ENCODE measurements around the gene SPINT1.

The SPINT1 gene

GRCh38 chr15:40892447-40893012 is 48.7 kb downstream of the SPINT1 start:
- no peak for TF ChIP-seq MYC (IDR thresholded peaks at IDR 0.05; ENCODE audit: low read depth, low read length)
- no peak for TF ChIP-seq MAX (IDR thresholded peaks at IDR 0.05; ENCODE audit: low read depth, low read length)
- no peak for TF ChIP-seq CTCF (IDR thresholded peaks at IDR 0.05; ENCODE audit: low read depth, low read length)
- TF ChIP-seq POLR2A (IDR thresholded peaks at IDR 0.05; ENCODE audit: extremely low read depth, insufficient read length) = no peak
- no peak for DNase-seq (ENCODE audit: low read depth)

GRCh38 chr15:40893019-40893670 is 49.3 kb downstream of the SPINT1 start:
- no peak overlapping the region for H3K4me3 ChIP-seq (ENCODE audit: low read depth, low read length)
- no peak for TF ChIP-seq CTCF (IDR thresholded peaks at IDR 0.05; ENCODE audit: low read depth, low read length)
- TF ChIP-seq MAX (IDR thresholded peaks at IDR 0.05; ENCODE audit: low read depth, low read length) = peak; percentile 64
- TF ChIP-seq POLR2A (IDR thresholded peaks at IDR 0.05; ENCODE audit: extremely low read depth, insufficient read length) = no peak
- TF ChIP-seq MYC (IDR thresholded peaks at IDR 0.05; ENCODE audit: low read depth, low read length) = peak; percentile 58; the same call in 1 of the 2 replicates
- peak; percentile 41 for DNase-seq (ENCODE audit: low read depth)

More at GRCh38 chr15:40892447-40893012, 48.7 kb downstream of the SPINT1 start:
- H3K4me3 ChIP-seq (ENCODE audit: low read depth, low read length) = no peak overlapping the region

GRCh38 chr15:40893733-40894680 is 50.2 kb downstream of the SPINT1 start, which contains the start of gene VPS18:
Gene VPS18, plus strand, starts transcription at chr15:40894450. Its CDS starts 319 bp downstream, at chr15:40894769.
- peak; percentile 96 for DNase-seq (ENCODE audit: low read depth)
- peak within 1 kb of the TSS; percentile 91 for H3K4me3 ChIP-seq (ENCODE audit: low read depth, low read length)
- TF ChIP-seq POLR2A (IDR thresholded peaks at IDR 0.05; ENCODE audit: extremely low read depth, insufficient read length) = peak; percentile 43
- TF ChIP-seq MAX (IDR thresholded peaks at IDR 0.05; ENCODE audit: low read depth, low read length) = peak; percentile 96
- peak; percentile 60 for TF ChIP-seq CTCF (IDR thresholded peaks at IDR 0.05; ENCODE audit: low read depth, low read length)
- peak; percentile 98 for TF ChIP-seq MYC (IDR thresholded peaks at IDR 0.05; ENCODE audit: low read depth, low read length)

GRCh38 chr15:40894681-40895448 is 51.0 kb downstream of the SPINT1 start:
- H3K4me3 ChIP-seq (ENCODE audit: low read depth, low read length) = peak overlapping the region; percentile 91
- TF ChIP-seq MAX (IDR thresholded peaks at IDR 0.05; ENCODE audit: low read depth, low read length) = peak; percentile 53; the same call in 1 of the 2 replicates
- TF ChIP-seq POLR2A (IDR thresholded peaks at IDR 0.05; ENCODE audit: extremely low read depth, insufficient read length) = no peak
- peak; percentile 57 for TF ChIP-seq CTCF (IDR thresholded peaks at IDR 0.05; ENCODE audit: low read depth, low read length)
- TF ChIP-seq MYC (IDR thresholded peaks at IDR 0.05; ENCODE audit: low read depth, low read length) = peak; percentile 33; the same call in 1 of the 2 replicates
- DNase-seq (ENCODE audit: low read depth) = peak; percentile 87

Data from NB4 (cell line).